GM21528 (cell line): ENCODE data around the gene PRKCH.

Experiments
- ATAC-seq: cut with Tn5 transposase; IDR thresholded peaks from one replicate; pipeline ENCODE4 v1.9.1; 2021; ENCODE audit warnings: mild to moderate bottlenecking, moderate library complexity; ENCODE audit not compliant: unreplicated experiment, low FRiP score

The PRKCH gene

GRCh38 chr14:61469781-61470180 is 148.4 kb downstream of the PRKCH start:
- no peak for ATAC-seq

GRCh38 chr14:61470261-61470960 is 149.0 kb downstream of the PRKCH start:
- ATAC-seq, result no peak

GRCh38 chr14:61470961-61471293 is 149.5 kb downstream of the PRKCH start:
- no peak for ATAC-seq

GRCh38 chr14:61471297-61472005 is 150.1 kb downstream of the PRKCH start:
- no peak for ATAC-seq

GRCh38 chr14:61472011-61472672 is 150.8 kb downstream of the PRKCH start:
- no peak for ATAC-seq

- ATAC-seq, result no peak
Observed at GRCh38 chr14:61472801-61473376, 151.5 kb downstream of the PRKCH start.

- ATAC-seq, result no peak
Observed at GRCh38 chr14:61474015-61474414, 152.6 kb downstream of the PRKCH start.

- ATAC-seq, result no peak
Observed at GRCh38 chr14:61474701-61475100, 153.3 kb downstream of the PRKCH start.

- ATAC-seq, result no peak
Observed at GRCh38 chr14:61475316-61475715, 153.9 kb downstream of the PRKCH start.

GRCh38 chr14:61476105-61476753 is 154.8 kb downstream of the PRKCH start:
- ATAC-seq, result no peak

- no peak for ATAC-seq
Observed at GRCh38 chr14:61476754-61477410, 155.5 kb downstream of the PRKCH start.

- ATAC-seq, result no peak
Observed at GRCh38 chr14:61477712-61478462, 156.5 kb downstream of the PRKCH start.

GRCh38 chr14:61478971-61479473 is 157.6 kb downstream of the PRKCH start:
- peak; percentile 55 for ATAC-seq

- no peak for ATAC-seq
Observed at GRCh38 chr14:61479746-61480502, 158.5 kb downstream of the PRKCH start.

GRCh38 chr14:61480704-61481285 is 159.4 kb downstream of the PRKCH start:
- ATAC-seq, result no peak

- no peak for ATAC-seq
Observed at GRCh38 chr14:61481701-61482100, 160.3 kb downstream of the PRKCH start.

- no peak for ATAC-seq
Observed at GRCh38 chr14:61482348-61483206, 161.2 kb downstream of the PRKCH start.
